BJ (cell line): ENCODE measurements around the gene PTH2R. TPM values are rescaled to one million over a fixed set of nuclear protein-coding genes. Genes with fewer than 3 reads are reported as not detected.
"Not testable (repeated sequence)": the region's sequence is repeated elsewhere in the genome, so short reads cannot be mapped to it uniquely, and the experiment has no call there.

Source experiments
- CTCF ChIA-PET: fragments of 350-600 bp; formaldehyde crosslinking; extraction: SDS; loops from one replicate; lab custom pipeline; 2021; ENCODE audit warnings: antibody characterized with exemption, inconsistent platforms; lab: Yijun Ruan, JAX
- POLR2A ChIA-PET: fragments of 300-600 bp; sonication (Branson Sonifier 250); formaldehyde crosslinking; extraction: SDS; loops from one replicate; lab custom pipeline; 2021; ENCODE audit warnings: antibody characterized with exemption; lab: Charles Lee
- DNase-seq: peaks from one replicate; pipeline ENCODE4 v3.0.0-alpha.2; 2011; ENCODE audit warnings: low read depth
- H3K27me3 ChIP-seq: 2 replicates; pipeline ENCODE4 v1.6.0; 2011; ENCODE audit warnings: low read length; ENCODE audit not compliant: control insufficient read depth, insufficient read depth
- H3K36me3 ChIP-seq: 2 replicates; pipeline ENCODE4 v1.5.1; 2011; ENCODE audit warnings: low read length; ENCODE audit not compliant: control insufficient read depth, insufficient read depth
- H3K4me3 ChIP-seq: 2 replicates; pipeline ENCODE4 v1.5.1; 2011; ENCODE audit warnings: low read depth, mild to moderate bottlenecking, control low read depth, low read length
- CTCF ChIP-seq: IDR thresholded peaks from 2 replicates; pipeline ENCODE4 v1.5.1; 2011; ENCODE audit warnings: low read depth, mild to moderate bottlenecking, control low read depth, inconsistent platforms, low read length, moderate library complexity; ENCODE audit not compliant: insufficient read depth
- polyA plus RNA-seq: library from polyadenylated mRNA; depleted of rRNA; stranded (reverse); fragments of >200 nt; gene quantifications from 2 replicates; pipeline ENCODE4 v1.2.3, GENCODE V29; 2011

Gene PTH2R
- polyA plus RNA-seq, 1 experiment, result not detected

- ChIA-PET CTCF (no interaction called here), POLR2A (no interaction called here)
- H3K27me3 ChIP-seq, result no peaks in the 10 kb centered on the region
- no peak for DNase-seq
- H3K36me3 ChIP-seq, result no peaks in the 10 kb centered on the region
- no peak overlapping the region for H3K4me3 ChIP-seq
- no peak for TF ChIP-seq CTCF
Measured at GRCh38 chr2:208467564-208467963, 61.0 kb downstream of the PTH2R start.

- TF ChIP-seq CTCF, result no peak
- POLR2A ChIA-PET, result no interaction called here
- no peak overlapping the region for H3K4me3 ChIP-seq
- no peak for DNase-seq
- CTCF ChIA-PET, result no interaction called here
- no peaks in the 10 kb centered on the region for H3K27me3 ChIP-seq
- no peaks in the 10 kb centered on the region for H3K36me3 ChIP-seq
Measured at GRCh38 chr2:208477741-208478140, 71.1 kb downstream of the PTH2R start.

- H3K27me3 ChIP-seq, result no peaks in the 10 kb centered on the region
- DNase-seq, result no peak
Measured at GRCh38 chr2:208479342-208479741, 72.8 kb downstream of the PTH2R start.

GRCh38 chr2:208481945-208482344 lies 75.4 kb downstream of the PTH2R start:
- POLR2A ChIA-PET, H3K4me3 ChIP-seq, H3K27me3 ChIP-seq, DNase-seq, H3K36me3 ChIP-seq, CTCF ChIA-PET: not testable (repeated sequence)

More at GRCh38 chr2:208479342-208479741, 72.8 kb downstream of the PTH2R start:
- no peaks in the 10 kb centered on the region for H3K36me3 ChIP-seq
- no peak overlapping the region for H3K4me3 ChIP-seq
- TF ChIP-seq CTCF, result no peak
- ChIA-PET POLR2A (no interaction called here), CTCF (no interaction called here)

- DNase-seq, POLR2A ChIA-PET, H3K4me3 ChIP-seq, H3K27me3 ChIP-seq, CTCF ChIA-PET, H3K36me3 ChIP-seq: not testable (repeated sequence)
Measured at GRCh38 chr2:208482453-208483015, 75.9 kb downstream of the PTH2R start.

- Histone ChIP-seq H3K36me3 (no peaks in the 10 kb centered on the region), H3K27me3 (no peaks in the 10 kb centered on the region), H3K4me3 (no peak overlapping the region)
- ChIA-PET CTCF (no interaction called here), POLR2A (no interaction called here)
- no peak for TF ChIP-seq CTCF
- no peak for DNase-seq
Measured at GRCh38 chr2:208485390-208485789, 78.8 kb downstream of the PTH2R start.
